Ishikawa (cell line): Measurements from ENCODE around the gene AGMO.

Source experiments
- CEBPB ChIP-seq: IDR thresholded peaks from 2 replicates; pipeline ENCODE4 v1.6.1; 2012
- MAX ChIP-seq: IDR thresholded peaks from 2 replicates; pipeline ENCODE4 v1.6.1; 2012

DNA sequence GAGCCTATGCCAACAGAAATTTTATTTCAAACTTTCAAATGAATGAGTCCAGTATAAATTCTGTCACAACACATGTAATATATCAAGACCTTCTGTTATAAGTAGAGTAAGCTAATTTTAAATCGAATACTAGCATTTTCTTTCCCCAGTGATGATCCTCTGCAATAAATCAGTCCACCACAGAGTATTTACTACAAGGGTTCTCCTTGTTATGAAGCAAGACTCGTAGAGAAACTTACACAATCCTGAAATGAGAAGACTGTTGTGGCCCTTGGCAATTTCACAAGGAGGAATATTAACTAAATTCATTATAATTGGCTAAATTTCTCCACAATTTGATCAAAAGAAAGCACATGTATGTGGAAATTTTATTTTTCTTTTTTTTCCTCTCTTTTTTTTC is 346.8 kb downstream of the AGMO start:
- TF ChIP-seq CEBPB (no peak), MAX (no peak)
